HG03039 (cell line): ENCODE data around the gene ANKRD10.

Source experiments
- ATAC-seq: cut with Tn5 transposase; IDR thresholded peaks from one replicate; pipeline ENCODE4 v1.9.1; 2021; ENCODE audit warnings: mild to moderate bottlenecking, moderate library complexity; ENCODE audit not compliant: unreplicated experiment

ANKRD10 gene

DNA sequence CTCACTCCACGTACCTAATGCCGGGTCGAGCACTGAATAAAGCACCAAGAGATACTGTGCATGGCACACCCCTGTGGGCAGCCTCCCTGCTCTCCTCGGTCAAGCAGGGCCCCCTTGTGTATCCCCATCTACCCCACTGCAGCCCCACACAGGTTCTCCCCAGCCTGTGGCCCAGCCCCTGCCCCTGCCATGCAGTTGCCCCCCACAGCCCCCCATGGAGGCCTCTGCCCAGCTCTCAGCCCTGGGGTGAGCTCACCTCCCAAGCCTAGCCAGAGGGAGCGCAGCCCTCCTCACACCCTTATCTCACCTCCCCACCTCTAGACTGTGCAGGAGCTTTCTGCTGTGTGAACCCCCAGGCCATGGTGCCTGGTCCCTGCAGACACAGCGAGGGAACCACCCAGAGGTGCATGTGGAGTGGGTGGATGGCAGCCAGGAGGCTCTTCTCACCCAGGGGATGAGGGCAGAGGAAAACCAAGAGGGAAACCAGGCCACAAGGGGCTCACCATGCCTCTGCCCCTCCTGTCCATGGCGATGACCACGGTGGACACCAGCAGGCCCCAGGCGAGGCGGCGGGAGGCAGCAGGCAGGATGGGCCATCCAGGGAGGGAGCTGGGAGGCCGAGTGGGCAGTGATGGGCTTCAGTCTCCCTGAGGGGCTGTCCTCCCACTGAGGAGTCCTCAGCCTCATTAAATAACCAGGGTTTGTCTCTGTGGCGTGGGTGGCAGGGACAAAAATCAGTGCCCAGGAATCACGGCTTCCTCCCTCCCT is 83.2 kb downstream of the ANKRD10 start:
- ATAC-seq = no peak

DNA sequence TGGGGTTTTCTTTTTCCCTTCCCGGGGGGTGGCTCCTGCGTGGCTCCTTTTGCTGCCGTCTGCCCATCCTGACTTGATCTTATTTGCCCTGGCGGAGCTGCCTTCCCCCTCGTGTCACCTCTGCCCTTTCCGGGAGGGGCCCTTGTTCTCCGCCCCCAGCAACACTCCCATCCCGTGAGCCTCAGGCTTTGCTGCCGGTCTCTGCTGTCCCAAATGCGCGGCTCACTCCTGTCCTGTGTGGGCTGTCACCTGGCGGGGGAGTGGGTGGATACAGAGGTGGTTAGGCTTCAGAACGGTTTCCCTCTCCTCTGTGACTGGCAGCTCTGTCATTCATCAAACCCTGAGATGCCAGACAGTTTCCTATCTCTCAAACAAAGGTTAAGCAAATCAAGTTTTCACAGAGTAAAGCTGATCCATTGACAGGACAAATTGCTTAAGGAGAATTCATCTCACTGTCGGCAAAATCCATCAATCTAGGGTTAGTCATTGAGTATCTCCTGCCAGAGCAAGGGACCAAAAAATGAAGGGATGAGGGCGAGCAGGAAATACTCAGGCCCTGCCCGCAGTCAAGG is 84.0 kb downstream of the ANKRD10 start:
- ATAC-seq = no peak

DNA sequence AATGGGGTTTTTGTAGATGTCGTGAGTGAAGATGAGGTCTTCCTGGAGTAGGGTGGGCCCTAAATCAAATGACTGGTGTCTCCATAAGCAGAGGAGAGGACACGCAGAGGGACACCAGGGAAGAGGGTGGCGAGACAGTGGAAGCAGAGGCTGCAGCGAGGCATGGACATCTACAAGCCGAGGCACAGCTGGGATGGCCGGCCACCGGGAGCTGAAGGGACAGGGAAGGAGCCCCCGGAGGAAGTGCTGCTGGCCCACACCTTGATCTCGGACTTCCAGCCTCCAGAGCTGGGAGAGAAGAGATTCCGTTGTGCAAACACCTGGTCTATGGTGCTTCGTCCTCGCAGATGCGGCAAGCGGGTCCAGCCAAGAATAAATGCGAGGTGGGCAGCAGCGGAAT is 84.5 kb downstream of the ANKRD10 start:
- ATAC-seq = no peak

DNA sequence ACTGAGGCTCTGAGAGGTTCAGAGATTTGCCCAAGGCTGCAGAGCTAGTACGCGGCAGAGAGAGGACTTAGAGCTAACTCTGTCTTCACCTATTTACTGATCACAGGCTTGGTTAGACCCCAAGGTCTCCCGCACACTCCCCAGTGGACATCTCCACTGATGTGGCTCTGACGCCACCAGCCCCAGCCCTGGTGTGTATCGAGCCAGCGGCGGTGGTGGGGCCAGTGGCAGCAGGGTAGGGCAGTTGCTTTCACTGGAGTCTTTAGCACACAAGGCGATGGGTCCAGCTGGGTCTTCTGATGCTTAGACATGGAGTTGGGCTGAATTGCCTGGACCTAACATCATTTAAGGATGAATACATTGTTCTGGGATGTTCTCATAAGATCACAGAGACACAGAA is 85.4 kb downstream of the ANKRD10 start:
- no peak for ATAC-seq

DNA sequence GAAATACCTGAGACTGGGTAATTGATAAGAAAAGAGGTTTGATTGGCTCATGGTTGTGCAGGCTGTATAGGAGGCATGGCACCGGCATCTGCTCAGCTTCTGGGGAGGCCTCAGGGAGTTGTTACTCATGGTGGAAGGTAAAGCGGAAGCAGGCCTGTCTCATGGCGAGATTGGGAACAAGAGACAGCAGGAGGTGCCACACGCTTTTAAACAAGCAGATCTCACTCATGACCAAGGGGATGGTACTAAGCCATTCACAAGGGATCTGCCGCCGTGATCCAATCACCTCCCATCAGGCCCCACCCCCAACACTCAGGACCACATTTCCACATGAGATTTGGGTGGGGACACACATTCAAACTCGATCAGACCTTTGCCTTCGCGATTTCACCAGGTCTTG is 86.2 kb downstream of the ANKRD10 start:
- no peak for ATAC-seq
